ENCODE results near the gene ENTPD6. TPM values are rescaled to one million over a fixed set of nuclear protein-coding genes. Genes with fewer than 3 reads are reported as not detected.
A peak's percentile ranks its signal among the peaks of the same experiment; 100 is the strongest.

ENTPD6 gene
- total and polyA plus RNA-seq, 5 experiments from 2014 or later, result 39.9 to 110 (median 50.5) TPM

DNA sequence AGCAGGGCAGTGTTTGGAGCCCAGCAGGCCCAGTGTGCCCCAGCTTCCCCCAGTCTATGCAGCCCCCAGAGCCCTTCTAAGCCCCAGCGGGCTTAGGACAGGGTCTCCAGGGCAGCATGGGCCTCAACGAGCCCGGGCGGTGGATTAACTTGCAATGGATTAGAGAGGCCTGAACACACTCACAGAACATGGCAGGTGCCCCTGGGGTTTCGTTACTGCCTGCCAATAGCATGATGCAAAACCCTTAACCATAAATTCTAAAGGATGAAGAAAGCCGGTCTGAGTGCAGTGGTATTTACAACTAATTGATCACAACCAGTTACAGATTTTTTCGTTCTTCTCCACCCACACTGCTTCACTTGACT lies 18.9 kb downstream of the ENTPD6 start:
- H3K4me1 Mint-ChIP-seq, result peaks cover 0 to 2% (median 0%) of the 10 kb centered on the region in 4 donors
- ATAC-seq (no peak), DNase-seq (no peak)
- no peak overlapping the region for H3K27ac Mint-ChIP-seq
- H3K27me3 Mint-ChIP-seq, result no peaks in the 10 kb centered on the region
- no peak overlapping the region for H3K4me3 Mint-ChIP-seq
- H3K36me3 Mint-ChIP-seq, result peaks cover 0 to 68% (median 18%) of the 10 kb centered on the region in 3 donors
- H3K9me3 Mint-ChIP-seq, result no peaks in the 10 kb centered on the region
- POLR2A ChIA-PET, result no interaction called here

- ATAC-seq, result no peak
Measured at GRCh38 chr20:25214819-25215218, 19.3 kb downstream of the ENTPD6 start.

DNA sequence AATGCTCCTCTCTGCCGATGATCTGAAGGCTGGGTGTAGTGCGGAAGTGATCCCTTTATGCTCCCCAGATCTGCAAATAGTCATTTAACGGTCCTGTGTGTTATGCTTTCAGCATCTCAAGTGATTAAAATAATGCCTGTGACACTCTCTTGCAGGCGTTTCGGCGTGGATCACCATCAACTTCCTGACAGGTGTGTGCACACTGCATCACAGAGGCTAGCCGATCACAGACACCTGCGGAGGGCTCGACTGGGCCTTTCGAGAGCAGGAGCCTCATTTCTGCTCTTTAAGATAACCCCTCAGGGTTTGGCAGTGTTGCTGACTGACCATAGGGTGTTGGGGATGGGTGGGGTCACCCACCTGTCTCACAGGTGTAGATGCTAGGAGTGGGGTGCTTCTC lies 20.0 kb downstream of the ENTPD6 start:
- H3K27ac Mint-ChIP-seq, result peak overlapping the region in 2 of 10 donors; percentile 11 to 17
- no peaks in the 10 kb centered on the region for H3K27me3 Mint-ChIP-seq
- ATAC-seq, result no peak
- H3K9me3 Mint-ChIP-seq, result no peaks in the 10 kb centered on the region
- H3K4me3 Mint-ChIP-seq, result no peak overlapping the region
- POLR2A ChIA-PET, result no interaction called here
- H3K4me1 Mint-ChIP-seq, result peaks cover 0 to 2% (median 0%) of the 10 kb centered on the region in 4 donors
- no peak for DNase-seq
- H3K36me3 Mint-ChIP-seq, result peaks cover 0 to 57% (median 18%) of the 10 kb centered on the region in 3 donors

More at GRCh38 chr20:25214819-25215218, 19.3 kb downstream of the ENTPD6 start:
- DNase-seq, result no peak
- POLR2A ChIA-PET, result no interaction called here
- no peaks in the 10 kb centered on the region for H3K27me3 Mint-ChIP-seq
- peaks cover 0 to 64% (median 18%) of the 10 kb centered on the region in 3 donors for H3K36me3 Mint-ChIP-seq
- no peak overlapping the region for H3K27ac Mint-ChIP-seq
- no peaks in the 10 kb centered on the region for H3K9me3 Mint-ChIP-seq
- H3K4me1 Mint-ChIP-seq, result peaks cover 0 to 2% (median 0%) of the 10 kb centered on the region in 4 donors
- no peak overlapping the region for H3K4me3 Mint-ChIP-seq

- Mint-ChIP-seq H3K4me3 (no peak overlapping the region), H3K9me3 (no peaks in the 10 kb centered on the region), H3K27me3 (no peaks in the 10 kb centered on the region), H3K27ac (peak overlapping the region in 2 of 10 donors; percentile 11 to 32), H3K4me1 (peaks cover 0 to 2% (median 0%) of the 10 kb centered on the region in 4 donors), H3K36me3 (peaks cover 0 to 50% (median 16%) of the 10 kb centered on the region in 3 donors)
- DNase-seq, result no peak
- no peak for ATAC-seq
- POLR2A ChIA-PET, result no interaction called here
Measured at GRCh38 chr20:25216199-25216945, 20.9 kb downstream of the ENTPD6 start.

DNA sequence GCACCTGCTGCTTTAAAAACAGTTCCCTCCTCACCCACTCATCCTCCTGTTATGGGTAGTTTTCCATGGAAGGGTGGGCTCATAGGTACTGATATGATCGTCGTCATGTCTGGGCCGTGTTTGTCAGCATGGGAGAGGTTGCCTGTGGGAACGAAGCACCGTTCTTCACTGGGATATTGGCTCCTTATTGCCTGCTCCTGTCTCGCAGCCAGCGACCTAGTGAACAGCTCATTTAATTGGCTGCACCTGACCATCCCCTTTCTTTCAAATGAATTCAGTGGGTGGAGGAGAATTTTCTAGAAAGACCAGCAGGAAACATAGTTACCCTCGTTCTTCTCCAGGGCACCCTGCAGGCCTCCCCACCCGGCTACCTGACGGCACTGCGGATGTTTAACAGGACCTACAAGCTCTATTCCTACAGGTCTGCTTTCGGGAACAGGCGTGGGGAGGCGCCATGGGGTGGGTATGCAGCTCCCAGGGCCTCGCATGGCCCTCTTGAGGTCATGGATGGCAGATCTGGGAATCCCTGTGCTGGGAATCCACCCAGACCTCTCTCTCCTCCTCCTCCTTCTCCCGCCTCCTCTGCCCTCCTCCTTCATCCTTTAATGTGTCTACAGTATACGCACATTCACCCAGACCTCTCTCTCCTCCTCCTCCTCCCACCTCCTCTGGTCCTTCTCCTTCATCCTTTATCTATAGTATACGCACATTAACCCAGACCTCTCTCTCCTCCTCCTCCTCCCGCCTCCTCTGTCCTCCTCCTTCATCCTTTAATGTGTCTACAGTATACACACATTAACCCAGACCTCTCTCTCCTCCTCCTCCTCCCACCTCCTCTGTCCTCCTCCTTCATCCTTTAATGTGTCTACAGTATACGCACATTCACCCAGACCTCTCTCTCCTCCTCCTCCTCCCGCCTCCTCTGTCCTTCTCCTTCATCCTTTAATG lies 21.9 kb downstream of the ENTPD6 start:
- H3K36me3 Mint-ChIP-seq, result peaks cover 0 to 40% (median 15%) of the 10 kb centered on the region in 3 donors
- no peak for DNase-seq
- H3K27me3 Mint-ChIP-seq, result no peaks in the 10 kb centered on the region
- H3K27ac Mint-ChIP-seq, result peak overlapping the region in 1 of 10 donors; percentile 37
- no peak overlapping the region for H3K4me3 Mint-ChIP-seq
- no peak for ATAC-seq
- H3K9me3 Mint-ChIP-seq, result no peaks in the 10 kb centered on the region
- POLR2A ChIA-PET, result no interaction called here
- peaks cover 0 to 6% (median 0%) of the 10 kb centered on the region in 4 donors for H3K4me1 Mint-ChIP-seq

DNA sequence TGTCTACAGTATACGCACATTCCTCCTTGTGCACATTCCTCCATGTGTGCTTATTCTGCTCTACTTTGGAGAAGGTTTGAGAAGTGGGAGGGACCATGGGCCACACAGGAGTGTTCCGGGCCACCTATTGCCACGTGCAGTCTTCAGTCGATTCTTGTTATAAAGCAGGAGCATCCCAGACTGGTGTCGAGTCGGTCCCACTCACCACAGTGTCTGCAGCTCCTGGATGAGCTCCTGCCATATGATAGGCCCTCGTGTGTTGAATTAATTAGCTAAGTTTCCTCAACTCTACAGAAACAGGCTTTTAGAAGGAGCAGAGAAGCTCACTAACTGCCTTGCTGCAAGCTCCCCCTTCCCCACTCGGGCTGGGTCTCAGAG lies 22.6 kb downstream of the ENTPD6 start:
- POLR2A ChIA-PET, result no interaction called here
- ATAC-seq (no peak), DNase-seq (no peak)
- Mint-ChIP-seq H3K9me3 (no peaks in the 10 kb centered on the region), H3K4me1 (peaks cover 0 to 6% (median 0%) of the 10 kb centered on the region in 4 donors), H3K36me3 (peaks cover 0 to 40% (median 15%) of the 10 kb centered on the region in 3 donors), H3K27me3 (no peaks in the 10 kb centered on the region), H3K27ac (peak overlapping the region in 2 of 10 donors; percentile 37 to 40), H3K4me3 (no peak overlapping the region)

GRCh38 chr20:25218492-25218891 lies 23.0 kb downstream of the ENTPD6 start:
- Mint-ChIP-seq H3K9me3 (no peaks in the 10 kb centered on the region), H3K4me3 (no peak overlapping the region), H3K4me1 (peaks cover 0 to 6% (median 0%) of the 10 kb centered on the region in 4 donors), H3K36me3 (peaks cover 0 to 37% (median 13%) of the 10 kb centered on the region in 3 donors), H3K27me3 (no peaks in the 10 kb centered on the region), H3K27ac (no peak overlapping the region)
- no peak for DNase-seq
- no peak for ATAC-seq
- POLR2A ChIA-PET, result no interaction called here

GRCh38 chr20:25219365-25219764 lies 23.9 kb downstream of the ENTPD6 start:
- Mint-ChIP-seq H3K9me3 (no peaks in the 10 kb centered on the region), H3K27ac (peak overlapping the region in 4 of 10 donors; percentile 23 to 62 (median 38)), H3K27me3 (no peaks in the 10 kb centered on the region), H3K4me1 (peaks cover 0 to 6% (median 0%) of the 10 kb centered on the region in 4 donors), H3K4me3 (no peak overlapping the region), H3K36me3 (peaks cover 0 to 34% (median 11%) of the 10 kb centered on the region in 3 donors)
- DNase-seq (no peak), ATAC-seq (no peak)
- POLR2A ChIA-PET, result no interaction called here

GRCh38 chr20:25220021-25220730 lies 24.7 kb downstream of the ENTPD6 start:
- DNase-seq, result peak in 2 of 10 donors; percentile 9 to 15
- POLR2A ChIA-PET, result interaction anchor here (1.1 kb wide), 1 partner anchor 30 kb away, joined by 3 read pairs; no protein-coding TSS in a partner anchor
- Mint-ChIP-seq H3K4me1 (peaks cover 0 to 6% (median 0%) of the 10 kb centered on the region in 4 donors), H3K27me3 (no peaks in the 10 kb centered on the region), H3K27ac (peak overlapping the region in 2 of 10 donors; percentile 23 to 47), H3K9me3 (no peaks in the 10 kb centered on the region), H3K36me3 (peaks cover 0 to 30% (median 11%) of the 10 kb centered on the region in 3 donors), H3K4me3 (no peak overlapping the region)
- ATAC-seq, result peak in 1 of 2 donors; percentile 57

- POLR2A ChIA-PET, result interaction anchor here (1.1 kb wide), 1 partner anchor 29 kb away, joined by 3 read pairs; no protein-coding TSS in a partner anchor
- Mint-ChIP-seq H3K4me1 (peaks cover 0 to 4% (median 0%) of the 10 kb centered on the region in 4 donors), H3K27ac (peak overlapping the region in 1 of 10 donors; percentile 63), H3K36me3 (peaks cover 0 to 28% (median 4%) of the 10 kb centered on the region in 3 donors), H3K9me3 (no peaks in the 10 kb centered on the region), H3K27me3 (no peaks in the 10 kb centered on the region), H3K4me3 (no peak overlapping the region)
- DNase-seq (no peak), ATAC-seq (no peak)
Measured at GRCh38 chr20:25220810-25221591, 25.5 kb downstream of the ENTPD6 start.

DNA sequence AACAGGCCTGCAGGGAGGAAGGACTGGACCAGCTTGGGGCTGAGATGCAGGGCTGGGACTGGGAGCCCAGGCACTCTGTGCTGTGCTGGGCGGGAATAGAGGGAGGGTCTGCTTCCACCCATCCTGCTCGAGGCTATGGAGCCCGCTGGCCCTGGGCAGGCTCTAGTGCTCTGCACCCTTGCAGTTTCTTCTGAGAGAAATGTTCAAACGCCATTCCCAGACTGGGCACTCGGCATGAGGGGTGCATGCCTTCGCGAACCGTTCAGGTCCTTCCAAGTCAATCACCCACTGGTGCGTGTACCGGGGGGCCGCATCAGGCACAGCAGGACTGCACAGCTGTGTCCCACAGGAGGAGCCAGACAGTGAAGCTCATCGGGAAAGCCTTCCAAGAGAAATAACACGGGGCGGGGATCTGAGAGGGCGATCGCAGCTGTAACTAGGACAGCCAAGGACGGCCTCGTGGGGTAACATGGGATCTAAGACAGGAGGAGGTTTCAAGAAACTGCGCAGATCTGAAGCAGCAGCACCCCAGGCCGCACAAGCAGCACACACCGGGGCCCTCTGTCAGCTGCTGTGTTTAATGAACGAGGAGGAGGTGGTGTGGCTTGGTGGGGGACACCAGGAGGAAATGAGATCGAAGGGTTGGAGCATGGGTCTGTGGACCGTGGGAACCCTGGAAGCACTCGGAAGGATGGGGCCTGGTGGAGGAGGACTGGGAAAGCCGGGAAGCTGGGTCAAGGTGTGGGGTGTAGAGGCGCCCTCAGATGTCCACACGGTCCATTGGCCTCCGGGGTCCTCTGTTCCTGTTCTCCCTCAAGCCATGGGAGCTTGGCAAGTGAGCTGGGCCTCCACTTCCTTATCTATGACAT lies 26.3 kb downstream of the ENTPD6 start:
- no peaks in the 10 kb centered on the region for H3K9me3 Mint-ChIP-seq
- ATAC-seq (no peak), DNase-seq (no peak)
- H3K27me3 Mint-ChIP-seq, result no peaks in the 10 kb centered on the region
- H3K4me3 Mint-ChIP-seq, result no peak overlapping the region
- peak overlapping the region in 3 of 10 donors; percentile 63 to 83 (median 69) for H3K27ac Mint-ChIP-seq
- POLR2A ChIA-PET, result interaction anchor here (0.7 kb wide), 1 partner anchor 22 kb away, joined by 3 read pairs; no protein-coding TSS in a partner anchor
- H3K4me1 Mint-ChIP-seq, result peaks cover 0 to 4% (median 0%) of the 10 kb centered on the region in 4 donors
- H3K36me3 Mint-ChIP-seq, result peaks cover 0 to 25% (median 0%) of the 10 kb centered on the region in 3 donors

Data from naive thymus-derived CD8-positive, alpha-beta T cell (primary cell).